Stimulated activated CD8-positive, alpha-beta memory T cell treated with anti-CD3 and anti-CD28 coated beads, Interleukin-2, amount 100 ng/mL, for 48 hours (primary cell): Measurements from ENCODE around the gene CCDC88B.

ENCODE experiments used
- DNase-seq, 2 donors: peaks; one replicate each; pipeline ENCODE4 v3.0.0-alpha.2; 2020; ENCODE audit warnings: low read depth in 2 of 2

CCDC88B gene

GRCh38 chr11:64343767-64344559, 4.0 kb downstream of the CCDC88B start:
- no peak for DNase-seq

- no peak for DNase-seq
These were observed 4.8 kb downstream of the CCDC88B start for GRCh38 chr11:64344787-64345186.

GRCh38 chr11:64347193-64347867, 7.3 kb downstream of the CCDC88B start:
- DNase-seq: no peak

GRCh38 chr11:64348383-64349024, 8.5 kb downstream of the CCDC88B start:
- no peak for DNase-seq

GRCh38 chr11:64349025-64349387, 9.0 kb downstream of the CCDC88B start:
- DNase-seq: no peak

- DNase-seq: no peak
These were observed 9.4 kb downstream of the CCDC88B start for GRCh38 chr11:64349404-64349803.

GRCh38 chr11:64351136-64351631, 11.2 kb downstream of the CCDC88B start:
- DNase-seq: no peak

- DNase-seq: no peak
These were observed 12.3 kb downstream of the CCDC88B start for GRCh38 chr11:64352099-64352994.

GRCh38 chr11:64352995-64353714, 13.2 kb downstream of the CCDC88B start:
- DNase-seq: no peak

- no peak for DNase-seq
These were observed 13.9 kb downstream of the CCDC88B start for GRCh38 chr11:64353715-64354506.

GRCh38 chr11:64355078-64355940, 15.3 kb downstream of the CCDC88B start:
- DNase-seq: peak; percentile 44 to 57

GRCh38 chr11:64356498-64357411, 16.8 kb downstream of the CCDC88B start:
- peak in 1 of 2 donors; percentile 32 for DNase-seq

- no peak for DNase-seq
These were observed 17.4 kb downstream of the CCDC88B start for GRCh38 chr11:64357446-64357845.

- DNase-seq: peak; percentile 47 to 59
These were observed 18.0 kb downstream of the CCDC88B start for GRCh38 chr11:64357904-64358535.

GRCh38 chr11:64358536-64358906, 18.5 kb downstream of the CCDC88B start:
- no peak for DNase-seq

- DNase-seq: peak; percentile 44 to 51
These were observed 19.1 kb downstream of the CCDC88B start, which contains the start of gene RPS6KA4 for GRCh38 chr11:64358907-64359711. TSS of gene RPS6KA4 (plus strand) at chr11:64359162. CDS start at chr11:64359236, 74 bp downstream.
